GM18526 (cell line): ENCODE measurements around the gene FAM50B.
A peak's percentile ranks its signal among the peaks of the same experiment; 100 is the strongest.

ENCODE experiments used
- POLR2A ChIP-seq: IDR thresholded peaks from 3 replicates; pipeline ENCODE4 v1.6.1; 2011; ENCODE audit not compliant: insufficient read length; ENCODE audit errors: extremely low read depth

FAM50B gene, protein sequence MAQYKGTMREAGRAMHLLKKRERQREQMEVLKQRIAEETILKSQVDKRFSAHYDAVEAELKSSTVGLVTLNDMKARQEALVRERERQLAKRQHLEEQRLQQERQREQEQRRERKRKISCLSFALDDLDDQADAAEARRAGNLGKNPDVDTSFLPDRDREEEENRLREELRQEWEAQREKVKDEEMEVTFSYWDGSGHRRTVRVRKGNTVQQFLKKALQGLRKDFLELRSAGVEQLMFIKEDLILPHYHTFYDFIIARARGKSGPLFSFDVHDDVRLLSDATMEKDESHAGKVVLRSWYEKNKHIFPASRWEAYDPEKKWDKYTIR

DNA sequence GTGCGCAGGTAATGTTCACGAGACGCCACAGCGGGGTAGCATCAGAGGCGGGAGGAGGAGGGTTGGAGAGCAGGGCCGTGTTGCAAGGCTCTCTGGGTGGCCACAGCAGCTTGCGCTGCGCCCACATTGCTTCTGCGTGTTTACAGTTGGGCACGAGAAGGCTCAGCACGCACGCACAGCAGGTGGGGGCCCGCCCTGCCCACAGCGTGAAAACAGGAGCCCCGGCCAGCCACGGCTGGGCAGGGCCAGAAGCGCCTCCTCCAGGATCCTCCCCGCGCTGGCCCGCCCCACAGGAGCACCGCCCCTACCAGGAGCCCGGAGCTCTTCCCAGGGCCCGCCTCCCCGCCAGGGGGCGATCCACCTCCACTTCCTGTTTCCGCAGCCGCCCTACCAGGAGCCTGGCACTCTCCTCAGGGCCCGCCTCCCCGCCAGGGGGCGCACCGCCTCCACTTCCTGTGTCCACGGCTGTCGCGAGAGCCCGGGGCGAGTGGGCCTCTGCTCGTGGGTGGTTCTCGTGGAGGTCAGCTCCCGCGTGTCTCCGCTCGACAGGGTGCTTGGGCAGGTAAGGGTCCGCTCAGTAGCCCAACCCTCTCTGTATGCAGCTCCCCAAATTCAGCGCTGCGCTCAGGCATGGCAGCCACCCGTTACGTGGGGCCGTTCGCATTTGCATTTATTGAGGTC, at the start of gene FAM50B:
Gene FAM50B (plus strand): TSS at position 449 of the 681 bp plus-strand sequence. CDS start 439 bp downstream, outside the sequence.
- peak; percentile 40 for TF ChIP-seq POLR2A

DNA sequence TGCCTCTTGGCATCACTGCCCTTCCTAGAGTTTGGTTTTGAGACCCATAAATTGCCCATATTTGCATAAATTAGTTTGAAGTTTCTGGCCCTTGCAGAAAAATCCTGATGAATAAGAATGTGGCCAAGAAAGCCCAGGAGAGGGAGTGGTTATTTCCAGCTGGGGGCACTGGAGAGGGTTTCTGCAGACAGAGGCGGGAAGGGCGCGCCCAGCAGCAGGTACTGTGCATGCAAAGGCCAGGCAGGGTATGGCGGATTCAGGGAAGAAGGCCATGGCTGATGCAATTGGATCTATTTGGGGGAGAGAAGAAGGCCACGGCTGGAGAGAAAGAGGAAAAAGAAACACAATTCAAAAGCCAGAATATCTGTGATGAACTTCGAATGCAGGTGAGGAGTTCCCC, 49.5 kb upstream of the FAM50B start:
- no peak for TF ChIP-seq POLR2A

DNA sequence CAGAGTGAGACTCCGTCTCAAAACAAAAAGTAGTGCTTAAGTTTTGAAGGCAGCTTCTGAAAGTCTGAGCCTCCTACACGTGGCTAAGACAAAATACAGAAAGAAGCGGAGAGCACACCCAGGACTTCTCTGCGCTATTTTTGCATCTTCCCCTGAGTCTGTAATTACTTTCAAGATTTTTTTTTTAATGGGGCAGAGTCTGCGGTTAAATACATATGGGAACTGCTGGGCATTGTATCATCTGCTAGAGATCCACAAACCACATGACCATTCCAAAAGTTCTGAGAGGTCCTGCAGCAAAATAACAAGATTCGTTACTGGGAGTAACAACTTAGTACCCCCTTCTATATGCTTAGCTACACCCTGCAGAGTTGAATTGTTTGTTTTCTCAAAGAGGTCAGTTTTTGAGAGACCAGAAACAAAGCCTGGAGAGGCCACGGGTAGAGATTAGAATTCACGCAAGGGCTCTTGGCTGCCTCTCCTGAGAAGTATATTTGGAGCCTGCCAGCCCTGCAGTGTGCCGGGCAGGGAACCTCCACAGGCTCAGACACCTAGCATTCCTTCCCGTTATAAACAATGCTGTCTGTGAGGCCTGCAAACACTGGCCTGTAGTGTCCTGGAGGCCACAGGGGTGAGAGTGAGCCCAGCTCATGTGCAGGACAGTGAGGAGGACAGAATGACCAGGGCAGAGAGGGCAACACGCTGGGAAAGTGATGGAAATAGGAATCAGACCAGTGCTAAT, 48.2 kb upstream of the FAM50B start:
- no peak for TF ChIP-seq POLR2A

DNA sequence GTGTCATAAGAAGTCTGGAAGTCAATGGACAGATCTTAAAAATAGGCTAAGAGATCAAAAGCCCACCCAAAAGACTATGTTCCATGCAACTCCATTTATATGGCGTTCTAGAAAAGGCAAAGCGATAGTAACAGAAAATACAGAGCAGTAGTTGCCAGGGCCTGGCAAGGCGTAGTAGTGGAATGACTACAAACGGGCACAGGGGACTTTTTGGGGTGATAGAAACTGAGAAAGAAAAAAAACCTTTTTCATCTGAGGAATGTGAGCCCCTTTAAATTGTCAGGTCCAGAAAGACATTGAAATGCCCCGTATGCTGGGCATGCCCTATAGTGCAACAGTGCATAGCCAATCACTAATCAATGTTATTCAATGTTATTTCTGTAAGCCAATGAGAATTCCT, 47.2 kb upstream of the FAM50B start:
- TF ChIP-seq POLR2A = no peak

DNA sequence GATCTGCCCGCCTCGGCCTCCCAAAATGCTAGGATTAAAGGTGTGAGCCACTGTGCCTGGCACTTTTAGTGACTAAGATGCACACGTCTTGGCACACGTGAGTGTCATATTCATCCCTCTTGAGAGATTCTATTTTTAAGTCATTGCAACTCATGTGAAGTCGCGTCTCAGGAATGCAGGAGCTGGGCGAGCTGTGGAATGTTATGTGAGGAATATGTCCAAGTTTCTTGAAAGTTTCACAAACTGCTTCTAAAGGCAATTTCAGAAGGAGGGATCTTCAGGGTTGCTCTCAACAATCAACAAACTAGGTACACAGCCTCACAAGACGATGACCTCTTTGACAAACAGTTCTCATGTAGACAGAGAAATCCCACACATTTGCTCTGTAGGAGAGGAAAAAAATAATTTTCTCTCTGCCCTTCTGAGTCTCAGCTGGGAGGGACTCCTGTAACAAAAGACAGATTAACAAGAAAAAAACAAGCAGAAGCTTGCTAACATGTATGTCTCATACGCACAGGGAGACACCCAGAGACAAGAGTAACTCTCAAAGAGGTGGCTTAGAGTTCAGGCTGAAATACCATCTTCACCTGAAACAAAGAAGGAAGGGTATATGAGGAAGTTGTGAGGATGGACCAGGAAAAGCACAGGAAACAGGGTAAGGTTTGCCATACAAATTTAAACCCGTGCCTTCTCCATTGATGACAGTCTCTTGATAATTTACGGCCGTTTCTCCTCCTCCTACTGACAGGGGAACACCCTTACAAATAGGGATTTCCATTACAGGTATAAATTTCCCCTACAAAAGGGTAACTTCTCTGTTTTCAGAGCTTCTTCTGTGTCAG, 45.3 kb upstream of the FAM50B start:
- TF ChIP-seq POLR2A = no peak

DNA sequence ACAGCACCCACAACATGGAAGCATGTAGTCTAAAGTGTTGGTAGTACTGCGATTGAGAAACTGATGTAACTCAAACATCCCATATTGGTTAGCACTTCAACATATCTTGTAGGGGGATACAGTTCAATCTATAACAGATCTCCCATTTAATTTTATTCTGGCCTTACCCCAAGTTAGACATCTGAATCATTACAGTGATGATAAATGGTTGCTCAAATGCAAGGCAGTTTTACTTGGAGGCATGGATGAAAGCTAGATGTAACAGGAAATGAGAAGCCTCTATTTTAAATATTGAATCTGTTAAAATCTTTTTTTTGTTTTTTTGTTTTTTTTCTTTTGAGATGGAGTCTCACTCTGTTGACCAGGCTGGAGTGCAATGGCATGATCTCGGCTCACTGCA, 44.2 kb upstream of the FAM50B start:
- TF ChIP-seq POLR2A = no peak

DNA sequence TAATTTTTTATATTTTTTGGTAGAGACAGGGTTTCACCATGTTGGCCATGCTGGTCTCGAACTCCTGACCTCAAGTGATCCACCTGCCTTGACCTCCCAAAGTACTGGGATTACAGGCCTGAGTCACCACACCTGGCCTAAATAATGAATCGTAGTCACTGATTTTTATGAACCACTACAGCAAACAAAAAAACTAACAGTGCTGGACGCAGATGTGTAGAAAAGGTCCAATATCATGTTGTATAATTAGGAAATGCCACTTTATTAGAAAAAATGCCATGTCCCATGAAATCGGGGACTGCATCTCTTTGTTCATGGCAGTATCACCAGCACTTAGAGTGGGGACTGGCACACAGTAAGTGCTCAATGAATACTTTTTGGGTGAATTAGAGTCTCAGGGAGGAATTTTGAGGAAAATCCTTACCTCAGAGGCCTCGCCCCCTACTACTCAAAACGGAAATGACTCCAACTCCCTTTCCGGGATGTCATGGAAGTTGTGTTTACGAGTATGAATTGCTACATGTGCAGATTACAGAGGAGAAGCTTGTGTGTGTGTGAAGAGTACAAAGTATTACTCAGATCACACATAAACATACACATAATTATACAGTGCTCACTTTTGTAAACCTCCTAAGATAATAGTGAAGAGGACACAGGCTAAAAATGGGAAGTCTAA, 43.6 kb upstream of the FAM50B start:
- no peak for TF ChIP-seq POLR2A

DNA sequence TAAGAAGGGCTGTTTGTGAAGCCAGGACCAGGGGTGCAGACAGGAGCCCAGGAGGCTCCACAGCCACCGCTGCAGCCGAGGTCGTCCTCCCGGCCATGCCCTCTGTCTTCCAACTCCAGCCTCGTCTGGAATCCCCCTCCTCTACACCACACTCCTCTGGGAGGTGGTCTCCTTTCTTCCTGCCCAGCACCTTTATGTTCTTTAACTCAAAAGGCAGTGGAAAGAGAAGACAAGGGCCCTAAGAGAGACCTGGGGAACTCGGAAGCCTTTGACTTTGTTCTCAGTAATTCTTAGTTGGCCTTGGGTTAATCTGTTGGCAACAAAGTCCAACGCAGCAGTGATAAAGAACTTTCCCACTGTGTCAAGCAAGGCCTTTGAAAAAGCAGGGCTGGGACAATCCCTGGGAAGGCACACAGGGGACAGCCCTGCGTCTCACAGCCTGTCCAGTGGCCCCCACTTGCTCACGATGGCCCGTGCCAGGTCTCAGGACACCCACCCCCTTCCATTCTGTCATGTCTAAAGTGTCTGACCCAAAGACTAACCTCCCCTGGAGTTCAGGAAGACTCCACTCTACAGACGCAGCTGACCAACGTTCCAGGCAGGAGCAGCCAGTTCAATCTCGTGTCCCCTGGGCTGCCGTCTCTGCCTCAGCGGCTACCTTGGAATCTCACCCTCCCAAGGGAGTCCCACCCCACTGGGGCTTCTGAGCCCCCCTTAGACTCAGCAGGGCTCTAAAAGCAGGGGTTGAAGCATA, 42.8 kb upstream of the FAM50B start:
- no peak for TF ChIP-seq POLR2A

DNA sequence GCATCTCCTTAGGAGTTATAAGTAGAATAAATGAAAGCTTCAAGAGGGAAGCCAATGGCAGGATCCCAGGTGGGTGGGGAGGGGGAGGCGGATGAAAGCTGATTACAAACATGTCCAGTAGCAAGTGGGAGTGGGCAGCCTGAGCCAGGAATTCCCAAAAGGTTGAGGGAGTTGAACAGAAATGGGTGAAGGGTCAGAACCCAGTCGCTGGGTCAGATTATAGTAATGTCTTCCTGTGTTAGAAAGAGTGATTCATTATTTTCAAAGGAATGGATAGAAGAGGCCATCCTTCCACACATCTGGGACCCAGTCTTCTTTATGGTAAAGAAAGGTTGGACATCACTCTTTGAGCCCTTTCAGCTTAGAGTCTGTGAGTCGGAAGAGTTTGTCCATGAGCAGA, 41.0 kb upstream of the FAM50B start:
- TF ChIP-seq POLR2A = no peak

DNA sequence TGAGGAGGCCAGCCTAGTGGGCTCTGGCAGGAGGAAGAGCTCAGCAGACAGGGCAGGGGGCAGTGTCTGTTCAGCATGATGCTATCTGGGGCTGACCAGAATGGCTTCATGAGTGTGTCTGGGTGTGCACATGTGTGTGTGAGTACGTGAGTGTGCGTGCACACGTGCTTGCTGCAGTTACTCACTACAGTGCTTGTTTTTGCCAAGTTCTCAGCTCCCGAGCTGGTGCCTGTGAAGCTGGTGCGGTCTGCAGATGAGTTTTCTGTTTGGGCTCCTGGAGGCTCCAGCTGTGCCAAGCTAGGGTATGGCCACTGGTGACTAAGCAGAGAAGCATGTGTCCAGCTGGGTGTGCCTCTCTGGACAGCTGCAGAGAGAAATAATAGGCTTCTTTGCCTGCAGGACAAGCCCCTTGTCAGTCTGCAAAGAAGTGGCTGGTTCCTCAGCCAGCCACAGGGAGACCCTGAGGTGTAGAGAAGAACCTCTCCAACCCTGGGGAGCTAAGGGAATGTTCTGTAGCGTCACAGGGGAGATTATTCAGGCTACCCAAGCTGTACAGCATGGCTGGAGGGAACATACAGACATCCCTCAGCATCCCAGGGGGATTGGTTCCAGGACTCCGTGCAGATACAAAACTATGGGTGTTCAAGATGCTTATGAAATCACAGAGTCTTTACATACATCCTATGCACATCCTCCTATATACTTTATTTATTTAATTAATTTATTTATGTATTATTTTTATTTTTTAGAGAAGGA, 40.2 kb upstream of the FAM50B start:
- TF ChIP-seq POLR2A = no peak

DNA sequence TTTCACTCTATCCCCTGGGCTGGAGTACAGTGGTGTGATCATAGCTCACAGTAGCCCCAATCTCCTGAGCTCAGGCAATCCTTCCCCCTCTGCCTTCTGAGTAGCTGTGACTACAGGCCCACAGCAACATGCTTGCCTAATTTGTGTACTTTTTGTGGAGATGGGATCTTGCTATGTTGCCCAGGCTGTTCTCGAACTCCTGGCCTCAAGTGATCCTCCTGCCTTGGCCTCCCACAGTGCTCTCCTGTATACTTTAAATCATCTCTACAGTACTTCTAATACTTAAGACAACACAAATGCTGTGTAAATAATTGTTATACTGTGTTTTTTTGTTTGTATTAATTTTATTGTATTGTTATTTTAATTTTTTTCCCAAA, 39.7 kb upstream of the FAM50B start:
- no peak for TF ChIP-seq POLR2A

DNA sequence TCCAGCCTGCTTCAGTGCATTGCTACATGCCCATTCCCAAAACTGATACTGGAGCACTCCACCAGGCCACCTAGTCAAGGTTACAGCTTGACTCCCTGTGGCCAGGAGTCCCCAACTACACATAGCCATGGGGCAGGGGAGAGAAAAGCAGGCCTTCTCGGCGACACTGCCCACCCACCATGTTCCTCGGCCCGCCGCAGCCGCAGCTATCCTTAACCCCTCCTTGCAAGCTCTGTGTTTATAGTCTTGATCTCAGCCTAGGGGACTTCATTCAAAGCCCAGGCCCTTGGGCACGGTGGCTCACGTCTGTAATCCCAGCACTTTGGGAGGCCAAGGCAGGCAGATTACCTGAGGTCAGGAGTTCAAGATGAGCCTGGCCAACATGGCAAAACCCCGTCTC, 39.2 kb upstream of the FAM50B start:
- TF ChIP-seq POLR2A = no peak

DNA sequence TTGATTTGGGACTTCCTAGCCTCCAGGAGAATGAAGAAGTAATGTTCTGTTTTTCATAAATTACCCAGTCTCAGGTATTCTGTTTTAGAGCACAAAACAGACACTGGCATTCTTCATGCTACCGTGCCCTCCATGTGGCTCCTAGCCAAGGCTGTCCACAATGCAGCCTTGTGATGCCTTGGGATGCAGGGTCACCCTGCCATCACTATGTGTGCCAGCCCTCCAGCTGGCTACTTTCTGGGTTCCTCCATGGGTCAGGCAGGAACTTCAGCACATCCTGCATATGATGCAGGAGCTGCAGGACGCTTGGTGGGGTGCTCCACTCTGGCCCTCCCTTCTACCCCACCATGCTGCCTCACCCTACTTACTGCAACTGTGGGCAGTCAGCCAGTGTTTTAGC, 38.0 kb upstream of the FAM50B start:
- no peak for TF ChIP-seq POLR2A
